ENCODE results near the gene COL6A3.
"Not testable (repeated sequence)": the region's sequence is repeated elsewhere in the genome, so short reads cannot be mapped to it uniquely, and the experiment has no call there.

COL6A3 gene

DNA sequence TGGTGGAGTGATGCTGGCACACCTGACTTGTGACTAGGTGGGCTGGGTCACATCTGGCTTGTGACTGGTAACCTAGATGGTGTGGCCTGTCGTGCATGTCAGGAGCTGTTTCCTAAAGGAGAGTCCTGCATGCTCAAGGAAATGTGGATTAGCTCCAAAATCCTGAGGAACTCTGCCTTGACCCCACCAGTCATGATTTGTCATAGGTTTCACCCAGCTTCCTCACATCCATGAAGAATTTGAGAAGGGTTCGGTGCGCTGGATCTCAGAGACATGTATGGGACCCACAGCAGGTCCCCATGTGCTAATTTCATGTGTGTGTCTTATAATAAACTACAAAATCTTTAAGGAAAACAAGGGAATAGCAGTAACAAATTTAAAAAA, 107.2 kb downstream of the COL6A3 start:
- H3K4me3 ChIP-seq (ENCODE audit: low read length): no peak overlapping the region
- no peak for TF ChIP-seq CTCF (conservative IDR thresholded peaks at IDR 0.05; ENCODE audit: low read depth, low read length)
- DNase-seq (ENCODE audit: low read depth): no peak

- no peak overlapping the region for H3K4me3 ChIP-seq (ENCODE audit: low read length)
- TF ChIP-seq CTCF (conservative IDR thresholded peaks at IDR 0.05; ENCODE audit: low read depth, low read length): no peak
- no peak for DNase-seq (ENCODE audit: low read depth)
Measured at GRCh38 chr2:237306083-237306786, 107.7 kb downstream of the COL6A3 start.

DNA sequence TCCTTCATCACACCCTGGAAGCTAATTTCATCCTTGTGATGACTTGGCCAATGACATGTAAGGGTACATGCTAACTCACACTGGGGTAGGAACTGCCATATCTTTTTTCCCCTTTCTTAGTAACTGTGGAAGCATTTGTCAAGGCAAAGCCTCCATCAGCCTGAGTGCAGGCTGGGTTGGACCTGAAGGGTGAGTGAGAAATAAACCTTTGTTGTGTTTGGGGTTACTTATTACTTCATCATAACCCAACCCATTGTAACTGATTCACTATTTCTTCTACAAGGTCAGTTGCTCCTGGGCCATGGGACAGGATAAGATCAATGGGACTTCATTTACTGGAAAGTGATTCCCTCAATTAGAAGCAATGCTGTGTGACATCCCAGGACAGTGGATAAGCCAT, 108.4 kb downstream of the COL6A3 start:
- no peak for DNase-seq (ENCODE audit: low read depth)
- H3K4me3 ChIP-seq (ENCODE audit: low read length): no peak overlapping the region
- no peak for TF ChIP-seq CTCF (conservative IDR thresholded peaks at IDR 0.05; ENCODE audit: low read depth, low read length)

- no peak for TF ChIP-seq CTCF (conservative IDR thresholded peaks at IDR 0.05; ENCODE audit: low read depth, low read length)
- no peak for DNase-seq (ENCODE audit: low read depth)
- H3K4me3 ChIP-seq (ENCODE audit: low read length): no peak overlapping the region
Measured at GRCh38 chr2:237304763-237305514, 109.0 kb downstream of the COL6A3 start.

DNA sequence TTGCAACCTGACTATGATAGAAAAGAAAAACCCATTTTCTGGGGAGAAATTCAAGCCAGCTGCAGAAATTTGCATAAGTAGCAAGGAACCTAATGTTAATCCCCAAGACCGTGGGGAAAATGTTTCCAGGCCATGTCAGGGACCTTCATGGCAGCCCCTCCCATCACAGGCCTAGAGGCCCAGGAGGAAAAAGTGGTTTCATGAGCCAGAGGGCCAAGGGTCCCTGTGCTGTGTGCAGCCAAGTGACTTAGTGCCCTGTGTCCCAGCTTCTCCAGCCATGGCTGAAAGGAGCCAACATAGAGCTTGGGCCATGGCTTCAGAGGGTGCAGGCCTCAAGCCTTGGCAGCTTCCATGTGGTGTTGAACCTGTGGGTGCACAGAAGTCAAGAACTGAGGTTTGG, 110.7 kb downstream of the COL6A3 start:
- not testable (repeated sequence) for DNase-seq (ENCODE audit: low read depth); H3K4me3 ChIP-seq (ENCODE audit: low read length)

DNA sequence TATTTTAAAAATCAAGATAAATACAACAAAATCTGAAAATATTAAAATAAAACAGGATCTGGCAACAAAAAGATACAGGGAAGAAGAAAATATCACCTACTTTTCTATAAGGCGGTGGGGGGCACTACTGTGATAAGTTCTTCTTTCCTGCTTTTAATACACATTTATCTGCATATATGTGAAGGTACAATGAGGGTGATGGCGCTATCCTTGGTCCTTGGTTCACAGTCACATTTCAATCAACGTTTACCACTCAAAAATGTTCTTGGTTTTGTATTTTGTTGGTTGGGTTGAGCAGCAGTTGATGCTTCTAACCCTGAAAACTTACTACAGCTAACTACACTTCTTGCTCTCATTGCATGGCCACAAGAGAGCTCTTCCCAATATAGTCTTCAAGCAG, 112.4 kb downstream of the COL6A3 start:
- DNase-seq (ENCODE audit: low read depth): no peak
- no peak for TF ChIP-seq CTCF (conservative IDR thresholded peaks at IDR 0.05; ENCODE audit: low read depth, low read length)

GRCh38 chr2:237300739-237301138, 113.2 kb downstream of the COL6A3 start:
- DNase-seq (ENCODE audit: low read depth): no peak
- no peak overlapping the region for H3K4me3 ChIP-seq (ENCODE audit: low read length)
- TF ChIP-seq CTCF (conservative IDR thresholded peaks at IDR 0.05; ENCODE audit: low read depth, low read length): no peak

More for the DNA sequence above, 112.4 kb downstream of the COL6A3 start:
- H3K4me3 ChIP-seq (ENCODE audit: low read length): no peak overlapping the region

All from retinal pigment epithelial cell (primary cell).